Measurements from ENCODE around the gene FAM181B.
"Not testable (repeated sequence)": the region's sequence is repeated elsewhere in the genome, so short reads cannot be mapped to it uniquely, and the experiment has no call there.

FAM181B gene

DNA sequence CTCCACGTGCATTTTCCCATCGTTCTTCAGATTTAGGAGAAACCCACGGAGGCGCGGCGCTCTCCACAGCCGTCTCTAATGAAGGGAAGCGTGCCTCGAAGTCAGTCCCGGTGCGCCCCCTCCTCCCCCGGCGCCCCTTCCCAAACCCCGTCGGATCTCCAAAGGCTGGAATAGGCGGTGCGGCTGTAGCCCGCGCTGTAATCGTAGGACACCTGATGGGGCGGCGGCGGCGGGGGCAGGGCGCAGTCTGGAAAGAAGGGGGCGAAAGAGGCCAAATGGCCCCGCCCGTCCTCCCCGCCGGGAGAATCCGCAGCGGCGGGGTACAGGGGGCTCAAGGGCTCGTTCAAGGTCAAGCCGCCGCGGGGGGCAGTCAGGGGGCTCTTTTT is 1.3 kb downstream of the FAM181B start:
- no peak for DNase-seq (ENCODE audit: low read depth)

DNA sequence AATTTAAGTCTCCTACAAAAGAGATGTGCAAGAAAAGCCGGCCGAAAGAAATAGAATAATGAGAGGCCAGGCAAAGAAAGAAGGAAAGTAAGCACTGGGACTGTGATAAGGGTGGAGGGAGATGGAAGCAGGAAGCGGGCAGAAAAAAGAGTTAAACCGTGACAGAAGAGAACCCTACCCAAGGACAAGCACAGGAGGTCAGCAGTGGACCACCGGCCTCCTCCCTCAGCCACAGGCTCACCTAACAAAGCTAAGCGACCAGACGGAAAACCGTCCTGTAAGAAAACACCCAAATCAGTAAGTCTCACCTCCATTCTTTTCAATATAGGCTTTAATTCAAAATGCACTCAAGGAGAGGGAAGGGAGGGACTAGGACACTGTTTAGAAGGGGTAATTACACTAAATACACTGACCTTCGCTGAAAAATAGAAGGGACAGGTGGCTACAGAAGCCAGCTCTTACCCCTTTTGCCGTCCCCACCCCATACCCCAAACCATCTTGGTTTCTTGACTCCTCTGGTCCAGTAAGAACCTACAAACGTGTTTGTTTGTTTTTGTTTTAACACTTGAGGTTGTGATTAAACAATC is 1.9 kb downstream of the FAM181B start:
- no peak for DNase-seq (ENCODE audit: low read depth)

DNA sequence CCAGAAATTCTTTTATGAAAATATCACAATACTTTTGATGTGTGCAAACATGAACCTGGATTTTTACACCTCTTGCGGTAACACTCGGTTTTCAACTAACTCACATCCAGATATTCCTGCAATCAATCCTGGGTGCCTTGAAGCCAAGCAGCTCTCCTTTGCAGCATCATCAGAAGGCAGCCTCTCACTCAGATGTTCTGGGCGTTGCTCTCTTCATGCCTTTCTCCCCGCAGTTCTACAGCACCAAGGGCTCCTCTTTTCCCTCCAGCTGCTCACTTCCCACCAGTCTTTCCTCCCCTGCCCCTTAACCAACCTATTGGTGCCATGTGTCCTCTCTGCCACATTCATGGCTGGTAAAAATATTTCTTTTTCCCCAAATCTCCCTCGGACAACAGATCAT is 2.9 kb downstream of the FAM181B start:
- DNase-seq (ENCODE audit: low read depth) = no peak

DNA sequence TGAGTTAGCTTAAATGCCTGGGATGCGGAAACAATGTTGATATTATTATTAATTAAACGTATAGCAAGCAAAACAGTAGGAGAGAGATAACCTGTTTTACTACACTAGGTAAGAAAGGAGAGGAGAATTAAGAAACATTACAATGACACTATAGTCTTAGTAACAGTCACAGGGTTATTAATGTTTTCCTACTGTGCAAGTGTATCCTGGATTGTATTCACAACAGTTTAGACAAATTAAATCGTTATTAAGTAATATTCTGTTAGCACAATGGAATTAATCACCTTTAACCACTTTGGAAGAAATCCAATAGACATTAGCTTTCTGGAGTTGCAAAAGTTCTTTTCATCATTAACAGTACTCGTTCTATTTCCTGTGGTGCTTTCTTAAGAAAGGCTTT is 3.4 kb downstream of the FAM181B start:
- no peak for DNase-seq (ENCODE audit: low read depth)

DNA sequence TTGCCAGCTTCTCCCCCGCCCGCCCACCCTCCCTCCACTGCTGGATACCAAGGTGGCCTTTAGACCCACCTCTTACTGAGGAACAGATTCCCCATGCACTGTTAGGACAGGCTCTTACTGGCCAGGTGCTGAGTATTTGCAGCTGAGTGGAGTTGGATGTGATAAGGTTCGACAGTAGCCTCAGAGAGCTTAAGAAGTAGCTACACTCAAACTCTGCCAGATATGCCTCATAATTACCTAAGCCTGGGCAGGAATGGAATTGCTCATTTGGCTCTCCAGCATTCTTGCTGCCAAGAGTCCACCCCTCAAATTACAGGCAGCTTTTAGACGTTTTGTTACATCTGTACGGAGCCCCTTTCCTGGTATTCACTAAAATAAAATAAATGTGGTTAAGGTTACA is 9.6 kb downstream of the FAM181B start:
- DNase-seq (ENCODE audit: low read depth) = no peak

DNA sequence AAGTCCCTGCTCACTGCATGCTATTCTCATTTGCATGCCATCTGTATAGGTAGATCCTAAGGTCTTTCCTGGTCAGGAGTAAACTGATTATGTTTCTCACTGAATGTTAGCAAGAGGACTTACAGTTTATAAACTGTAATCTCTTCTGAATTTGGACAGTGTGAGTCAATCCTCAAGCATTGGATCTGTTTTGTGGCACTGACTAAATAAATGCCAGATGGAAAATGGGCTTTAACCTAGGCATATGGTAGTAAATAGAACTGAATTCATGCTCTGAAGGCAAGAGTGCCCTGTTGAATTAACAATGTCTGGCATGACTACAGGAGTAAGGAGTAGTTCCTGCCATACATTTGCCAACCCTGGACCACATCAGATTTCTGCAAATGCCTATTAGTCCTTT is 11.4 kb downstream of the FAM181B start:
- no peak for DNase-seq (ENCODE audit: low read depth)

DNA sequence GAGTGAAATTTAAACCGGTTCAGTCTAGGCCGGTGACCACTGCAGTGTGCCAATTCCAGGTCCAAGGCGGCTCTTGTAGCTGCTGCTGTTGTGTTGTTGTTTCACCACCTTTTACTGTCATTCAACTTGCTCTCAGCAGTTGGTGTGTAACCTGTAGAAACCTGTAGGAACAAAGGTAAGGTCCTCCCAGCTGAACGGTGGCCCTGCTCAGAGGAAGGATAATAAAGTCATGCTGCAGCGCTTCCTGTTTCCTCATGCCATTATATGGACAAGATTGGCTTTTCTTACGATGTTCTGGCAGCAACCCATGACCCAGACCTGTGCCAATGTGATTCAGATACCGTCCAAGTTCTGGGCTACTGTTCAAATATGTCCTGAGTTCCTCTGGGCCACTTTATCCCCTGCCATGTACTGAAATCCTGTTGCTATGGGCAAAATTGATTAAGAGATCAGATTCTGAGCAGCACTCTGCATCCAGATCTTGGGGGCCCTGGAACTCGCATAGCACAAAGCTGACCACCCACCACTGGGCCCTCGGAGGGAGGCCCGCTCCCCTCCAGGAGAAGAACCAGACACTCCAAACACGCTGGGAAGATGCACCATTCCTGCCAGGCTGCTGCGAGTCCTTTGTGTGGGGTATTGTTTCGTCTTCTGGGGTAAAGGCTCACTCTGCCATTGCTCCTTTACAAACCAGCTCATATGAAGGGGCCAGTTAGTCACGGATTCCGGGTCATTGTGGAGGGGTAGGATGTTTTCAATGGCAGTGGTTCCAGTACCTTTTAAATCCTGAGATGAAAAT is 13.2 kb downstream of the FAM181B start:
- DNase-seq (ENCODE audit: low read depth) = no peak

DNA sequence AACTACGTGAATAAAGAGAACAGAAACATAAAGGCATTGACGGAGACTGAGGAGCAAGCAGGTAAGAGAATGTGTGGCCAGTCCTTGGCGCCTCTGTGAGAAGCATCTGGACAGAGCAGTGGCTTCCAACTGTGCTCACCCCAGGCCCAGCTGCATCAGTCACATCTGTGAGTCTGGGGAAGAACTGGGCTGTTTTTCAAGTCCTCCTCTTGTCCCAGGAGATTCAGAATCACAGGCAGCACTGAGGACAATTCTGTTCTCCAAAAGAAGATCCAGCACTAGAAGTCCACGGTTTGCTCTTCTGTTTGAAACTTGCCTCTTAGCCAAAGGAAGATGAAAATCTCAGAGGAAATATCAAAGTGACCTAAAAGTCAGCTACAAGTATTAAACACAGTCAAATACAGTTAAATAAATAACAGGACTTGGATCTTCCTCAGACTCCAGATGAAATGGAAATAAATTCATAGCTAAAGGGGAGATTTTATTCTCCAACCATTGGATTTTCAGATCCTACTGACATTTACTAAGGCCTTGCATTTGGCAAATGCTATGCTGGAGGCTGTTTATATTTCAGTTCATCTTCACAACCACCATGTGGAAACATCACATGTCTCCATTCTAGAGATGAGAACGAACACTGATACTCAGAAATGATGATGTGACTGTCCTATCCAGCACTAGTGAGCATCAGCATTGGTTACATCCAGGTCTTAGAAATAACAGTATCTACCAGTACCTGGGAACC is 14.1 kb downstream of the FAM181B start:
- DNase-seq (ENCODE audit: low read depth) = no peak

DNA sequence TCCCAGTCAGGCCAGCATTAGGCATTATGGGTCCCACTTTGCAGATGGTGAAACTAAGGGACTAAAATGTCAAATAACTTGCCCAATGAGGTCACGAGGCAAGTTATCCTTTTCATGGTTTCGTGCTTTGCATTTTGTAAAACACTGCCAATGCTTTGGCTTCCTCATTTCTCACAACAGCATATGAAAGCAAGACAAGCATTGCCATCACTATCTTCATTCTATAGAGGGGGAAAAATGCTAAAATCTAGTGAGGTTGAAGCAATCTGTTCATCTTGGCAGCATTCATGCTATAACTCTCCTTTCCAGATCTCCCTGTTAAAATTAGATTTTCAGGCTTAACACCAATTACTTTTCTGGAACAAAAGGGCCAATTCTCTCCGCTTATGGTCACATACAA is 14.8 kb downstream of the FAM181B start:
- no peak for DNase-seq (ENCODE audit: low read depth)

DNA sequence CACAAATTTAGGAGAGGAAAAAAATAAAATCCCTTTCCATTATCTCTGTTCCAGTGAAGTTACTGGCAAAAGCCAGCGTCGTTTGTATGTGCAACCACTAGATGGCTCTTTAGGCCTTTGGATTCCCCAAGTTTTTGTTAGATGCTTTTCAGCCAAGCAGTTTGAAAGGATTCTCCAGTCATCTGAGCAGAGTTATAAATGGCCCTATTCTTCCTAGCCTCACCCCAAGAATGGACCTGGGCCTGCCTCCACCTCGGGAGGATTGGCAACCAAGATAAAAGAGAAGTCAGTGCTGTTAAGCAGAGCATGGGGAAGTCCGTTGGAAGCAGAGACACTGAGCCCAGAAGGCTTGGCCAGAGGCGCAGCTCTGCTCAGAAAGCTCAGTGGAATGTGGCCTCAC is 15.4 kb downstream of the FAM181B start:
- DNase-seq (ENCODE audit: low read depth) = no peak

DNA sequence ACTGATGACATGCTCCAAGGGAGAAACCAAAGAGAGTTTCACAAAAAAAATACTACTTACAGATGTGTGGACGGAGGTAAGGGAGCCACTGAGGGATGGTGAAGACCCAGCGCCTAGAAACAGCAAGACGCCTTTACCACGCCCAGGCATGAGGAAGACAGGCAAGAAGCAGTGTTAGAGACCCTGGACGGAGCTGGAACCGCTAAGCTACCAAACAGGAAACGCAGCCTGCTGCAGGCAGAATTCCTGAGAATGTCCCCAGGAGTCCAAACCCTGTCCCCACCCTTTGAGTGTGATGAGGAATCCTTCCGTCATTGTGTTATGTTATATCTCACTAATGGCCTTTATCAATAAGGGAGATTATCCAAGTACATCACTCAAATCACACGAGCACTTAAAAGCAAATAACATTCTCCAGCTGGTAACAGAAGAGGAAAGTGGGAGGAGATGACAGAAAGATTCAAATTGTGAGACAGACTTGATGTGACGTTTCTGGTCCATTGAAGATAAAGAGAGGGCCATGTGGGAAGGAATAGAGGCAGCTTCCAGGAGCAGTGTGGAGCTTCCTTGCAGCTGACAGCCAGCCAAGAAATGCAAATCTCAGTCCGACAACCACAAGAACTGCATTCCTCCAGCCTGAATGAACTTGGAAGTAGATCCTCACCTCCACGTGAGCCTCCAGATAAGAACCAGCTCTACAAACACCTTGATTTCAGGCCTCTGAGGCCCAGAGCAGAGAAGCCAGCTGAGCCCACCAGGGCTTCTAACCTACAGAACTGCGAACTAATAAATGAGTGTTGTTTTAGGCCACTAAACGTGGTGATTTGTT is 19.1 kb downstream of the FAM181B start:
- no peak for DNase-seq (ENCODE audit: low read depth)

DNA sequence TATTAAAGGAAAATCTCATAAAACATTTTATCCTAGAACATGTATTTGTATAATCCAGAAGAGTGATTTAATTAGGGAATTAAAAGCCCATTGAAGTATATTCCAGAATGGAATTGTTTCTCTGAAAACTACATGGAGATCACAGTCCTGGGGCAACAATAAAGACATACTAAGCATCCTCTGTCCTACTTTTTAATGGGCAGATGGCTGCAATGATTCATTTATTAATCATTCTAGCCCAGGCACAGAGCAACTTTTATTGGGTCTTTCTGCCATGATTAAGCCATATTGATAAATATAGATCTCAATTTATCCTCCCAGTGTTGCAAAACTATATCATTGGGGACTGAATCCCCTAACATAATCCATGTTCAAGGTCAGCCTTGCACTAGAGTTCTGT is 22.0 kb downstream of the FAM181B start:
- DNase-seq (ENCODE audit: low read depth) = no peak

DNA sequence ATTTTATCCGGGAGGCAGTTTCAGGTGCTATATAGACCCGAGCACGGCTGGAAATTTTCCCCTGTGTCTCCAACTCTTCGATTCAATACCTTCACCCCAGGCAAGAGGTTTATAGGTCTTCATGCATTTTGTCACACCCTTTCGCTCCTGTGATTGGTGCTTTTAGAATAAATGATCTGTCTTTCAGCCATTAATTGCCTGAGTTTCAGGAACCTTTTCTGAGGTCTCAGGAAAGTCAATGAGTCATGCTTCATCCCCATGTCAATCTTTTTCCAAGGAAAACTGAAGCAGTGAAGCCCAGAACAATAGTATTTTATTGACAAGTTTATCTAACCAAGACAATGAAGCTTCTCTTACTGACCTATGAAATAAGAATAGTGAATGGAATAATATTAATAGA is 29.9 kb downstream of the FAM181B start:
- no peak for DNase-seq (ENCODE audit: low read depth)

DNA sequence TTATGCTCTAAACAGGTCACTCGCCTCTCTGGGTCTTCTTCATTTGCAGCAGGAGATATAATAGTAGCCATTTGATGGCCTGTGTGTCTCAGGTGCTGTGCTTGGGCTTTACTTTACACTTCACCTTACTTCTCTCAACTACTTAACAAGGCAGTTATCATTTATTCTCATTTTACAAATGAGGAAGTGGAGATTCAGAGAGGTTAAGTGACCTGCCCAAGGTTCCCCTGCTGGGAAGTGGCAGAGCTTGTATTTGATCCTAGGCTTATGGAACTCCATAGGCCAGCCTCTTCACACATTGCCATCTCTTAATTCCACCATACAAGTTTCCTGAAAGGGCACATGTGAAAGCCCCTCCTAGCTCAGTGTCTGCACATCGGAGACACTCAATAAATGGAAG is 30.4 kb downstream of the FAM181B start:
- DNase-seq (ENCODE audit: low read depth) = no peak

DNA sequence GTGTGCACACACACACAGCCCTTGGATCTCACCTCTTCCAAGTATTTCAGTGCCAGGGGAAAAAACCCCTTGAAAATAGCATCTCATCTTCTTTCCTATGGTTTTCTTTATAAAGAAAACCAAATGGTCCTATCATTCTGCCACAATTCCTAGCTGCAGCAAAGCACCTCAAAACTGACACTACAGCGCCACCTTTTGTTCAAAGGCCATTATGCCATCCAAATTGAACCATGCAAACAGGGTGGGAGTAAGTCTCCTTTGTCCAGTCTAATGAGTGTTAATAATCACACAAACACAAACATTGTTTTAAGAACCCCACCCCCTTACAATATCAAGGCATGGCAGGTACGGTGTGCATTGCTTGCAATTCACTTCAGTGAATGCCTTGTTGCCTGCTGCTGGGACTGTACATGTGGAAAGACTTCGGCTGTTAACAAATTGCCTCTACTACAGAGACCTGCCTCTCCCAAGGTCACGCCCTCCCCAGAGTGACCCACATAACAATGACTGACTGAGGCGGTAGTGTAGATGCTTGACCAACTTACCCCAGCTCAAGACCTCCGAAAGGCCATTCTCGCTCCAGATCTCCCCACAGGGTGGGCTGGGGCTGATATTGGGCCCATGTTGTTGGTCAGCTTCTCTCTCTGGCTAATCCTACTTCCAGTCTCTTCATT is 31.7 kb downstream of the FAM181B start:
- no peak for DNase-seq (ENCODE audit: low read depth)

DNA sequence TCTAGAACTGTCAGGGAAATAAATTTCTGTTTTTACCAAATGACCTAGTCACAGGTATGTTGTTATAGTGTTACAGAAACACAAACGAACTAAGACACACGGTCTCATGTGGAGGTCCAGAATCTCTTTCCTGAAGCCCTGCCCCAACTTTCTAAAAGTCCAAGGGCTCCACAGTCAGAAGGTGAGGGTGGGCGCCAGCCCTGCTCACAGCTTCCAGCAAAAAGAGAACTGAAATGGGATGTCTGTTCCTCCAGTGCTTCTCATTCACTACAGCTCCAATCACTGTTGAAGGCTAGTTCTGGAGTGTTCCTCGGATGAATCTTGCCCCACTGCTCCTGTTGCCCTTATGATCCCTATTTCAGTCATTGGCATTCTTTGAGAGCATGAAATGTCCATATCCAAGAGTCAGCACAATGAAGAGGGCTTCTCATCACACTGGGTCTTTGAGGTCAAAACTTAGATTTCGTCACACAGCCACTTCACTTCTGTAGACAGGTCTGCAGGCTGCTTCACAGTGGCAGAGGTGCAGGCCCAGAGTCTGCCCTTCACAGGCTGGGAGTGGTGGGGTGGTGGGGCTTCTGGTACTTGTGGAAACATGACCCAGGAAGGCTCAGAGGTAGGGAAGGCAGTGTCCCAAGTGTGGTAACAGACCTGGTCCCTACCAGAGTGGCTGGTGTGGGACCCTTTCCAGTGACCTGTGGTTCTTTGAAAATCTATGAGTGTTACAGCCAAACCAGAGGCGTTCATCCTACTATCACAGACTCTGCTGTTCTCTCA is 34.9 kb downstream of the FAM181B start:
- DNase-seq (ENCODE audit: low read depth) = no peak

DNA sequence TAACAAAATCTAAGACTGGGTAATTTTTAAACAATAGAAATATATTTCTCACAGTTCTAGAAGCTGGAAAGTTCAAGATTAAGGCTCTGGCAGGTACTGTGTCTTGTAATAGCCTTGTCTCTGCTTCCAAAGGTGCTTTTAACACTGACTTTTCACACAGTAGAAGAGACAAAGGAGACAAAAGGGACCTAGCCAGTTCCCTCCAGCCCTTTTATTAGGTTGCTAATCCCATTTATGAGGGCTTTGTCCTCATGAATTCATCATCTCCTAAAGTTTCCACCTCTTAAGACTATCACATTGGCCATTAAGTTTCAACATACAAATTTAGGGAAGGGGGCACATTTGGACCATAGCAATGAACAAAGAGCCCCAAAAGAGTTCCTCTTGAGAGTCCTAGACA is 40.7 kb downstream of the FAM181B start:
- no peak for DNase-seq (ENCODE audit: low read depth)

DNA sequence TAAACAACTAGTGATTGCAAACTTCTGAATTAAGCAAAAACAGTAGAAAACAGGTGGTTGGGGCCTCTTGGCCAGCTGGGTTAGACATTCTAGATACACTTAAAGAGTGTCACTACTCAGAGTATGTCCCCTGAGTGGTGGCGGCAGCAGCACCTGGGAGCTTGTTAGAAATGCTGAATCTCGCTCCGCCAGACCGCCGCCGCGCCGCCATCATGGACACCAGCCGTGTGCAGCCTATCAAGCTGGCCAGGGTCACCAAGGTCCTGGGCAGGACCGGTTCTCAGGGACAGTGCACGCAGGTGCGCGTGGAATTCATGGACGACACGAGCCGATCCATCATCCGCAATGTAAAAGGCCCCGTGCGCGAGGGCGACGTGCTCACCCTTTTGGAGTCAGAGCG is 44.3 kb downstream of the FAM181B start:
- DNase-seq (ENCODE audit: low read depth) = not testable (repeated sequence)

DNA sequence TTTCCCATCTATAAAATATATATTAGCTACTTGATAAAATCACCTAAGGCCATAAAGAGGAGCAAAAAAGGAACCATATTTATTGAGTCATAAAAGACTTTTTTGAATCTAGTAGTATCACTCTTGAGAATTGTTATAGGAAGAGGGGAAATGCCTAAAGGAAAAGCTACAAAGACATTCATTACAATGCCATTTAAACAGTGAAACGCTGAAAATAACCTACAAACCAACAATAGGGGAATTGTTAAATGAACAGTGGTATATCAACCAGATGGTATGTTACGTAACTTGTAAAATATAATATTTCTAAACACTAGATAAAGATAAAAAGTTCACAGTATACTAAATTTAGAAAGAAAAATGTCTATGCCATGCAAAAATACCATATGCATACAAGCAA is 47.5 kb downstream of the FAM181B start:
- no peak for DNase-seq (ENCODE audit: low read depth)

DNA sequence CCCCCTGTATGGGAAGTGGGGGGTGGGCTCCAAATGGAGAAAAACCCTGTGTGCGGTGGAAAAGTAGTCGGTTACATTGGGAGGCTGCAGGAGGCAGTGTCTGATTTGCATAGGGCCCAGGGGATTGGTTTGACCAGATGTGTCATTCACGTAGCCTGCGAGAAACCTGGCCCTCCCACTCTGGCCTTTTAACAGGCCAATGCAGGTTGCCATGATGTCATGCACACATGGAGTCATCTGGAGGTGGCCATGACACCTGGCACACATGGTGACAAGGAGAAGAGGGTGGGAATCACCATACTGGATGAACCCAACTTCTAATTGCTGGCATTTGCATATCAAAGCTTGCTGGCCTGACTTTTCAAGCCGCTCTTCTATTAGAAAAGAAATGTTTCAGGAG is 50.6 kb downstream of the FAM181B start:
- DNase-seq (ENCODE audit: low read depth) = no peak

All from stimulated activated CD4-positive, alpha-beta T cell treated with anti-CD3 and anti-CD28 coated beads, Interleukin-2, amount 100 ng/mL, for 4 hours (primary cell).